Erythroblast (primary cell): ENCODE data around the gene SPEF2.

Source experiments
- GATA1 ChIP-seq: IDR thresholded peaks from 2 replicates; pipeline ENCODE4 v1.6.1; 2011; ENCODE audit warnings: low read depth, mild to moderate bottlenecking, control low read depth, low read length, moderate library complexity
- POLR2A ChIP-seq: IDR thresholded peaks from 2 replicates; pipeline ENCODE4 v1.6.1; 2011; ENCODE audit warnings: mild to moderate bottlenecking, low read length

DNA sequence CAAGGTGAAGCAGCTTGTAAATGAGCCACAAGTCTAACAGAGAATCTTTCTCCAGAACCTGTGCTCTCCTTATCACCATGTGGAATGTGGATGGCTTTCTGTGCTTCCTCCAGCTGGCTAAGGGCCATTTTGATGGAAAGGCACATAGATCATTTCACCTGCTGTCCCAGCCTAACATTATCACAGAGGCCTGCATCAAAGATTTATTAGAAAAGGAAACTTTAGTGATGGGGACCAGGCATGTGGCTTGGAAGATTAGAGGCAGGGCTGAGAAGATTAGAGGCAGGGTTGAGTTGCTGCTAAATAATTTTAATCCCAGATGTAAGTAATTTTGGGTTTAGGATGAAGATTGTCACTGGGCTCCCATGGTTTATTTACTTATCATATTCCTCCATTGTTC lies 6.3 kb downstream of the SPEF2 start:
- TF ChIP-seq POLR2A (no peak), GATA1 (no peak)
